PFSK-1 (cell line): ENCODE measurements around the gene SEMA3C.

Source experiments
- POLR2AphosphoS5 ChIP-seq: IDR thresholded peaks from 2 replicates; pipeline ENCODE4 v1.6.1; 2012; ENCODE audit warnings: low read depth, mild to moderate bottlenecking, control low read depth, low read length, moderate library complexity
- TF ChIP-seq, protein P1 (sequence below), 2 experiments: IDR thresholded peaks; 2 replicates each; pipeline versions ENCODE4 v1.6.1 to v1.8.0; 2011 to 2012; ENCODE audit warnings: low read depth in 2 of 2, low read length in 2 of 2, control low read depth in 1 of 2, inconsistent platforms in 1 of 2, mild to moderate bottlenecking in 1 of 2, moderate library complexity in 1 of 2; ENCODE audit not compliant: insufficient read depth in 1 of 2

DNA sequence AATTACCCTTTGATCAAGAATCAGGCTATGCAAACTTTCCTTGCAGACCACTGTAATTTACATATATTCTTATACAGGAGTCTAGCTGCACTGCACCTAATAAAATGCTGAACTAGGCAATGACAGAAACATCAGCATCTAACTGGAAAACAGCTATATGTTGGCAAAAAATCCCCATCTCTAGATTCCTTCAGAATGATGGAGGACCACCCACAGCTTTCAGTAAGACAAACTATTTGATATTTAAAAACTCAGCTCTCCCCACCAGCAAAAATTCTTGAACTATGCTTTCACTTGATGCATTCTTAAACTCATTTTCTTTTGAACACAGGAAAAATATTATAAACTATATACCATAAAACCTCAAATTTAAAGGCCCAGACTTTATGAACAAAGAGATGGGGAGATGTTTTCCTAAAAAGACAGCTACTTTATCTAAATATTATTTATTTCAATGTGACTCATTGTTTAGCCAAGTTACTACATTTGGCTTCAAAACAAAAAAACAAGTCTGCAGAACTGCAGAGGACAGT lies 77.4 kb downstream of the SEMA3C start:
- no peak for TF ChIP-seq POLR2AphosphoS5
- TF ChIP-seq, protein P1, sequence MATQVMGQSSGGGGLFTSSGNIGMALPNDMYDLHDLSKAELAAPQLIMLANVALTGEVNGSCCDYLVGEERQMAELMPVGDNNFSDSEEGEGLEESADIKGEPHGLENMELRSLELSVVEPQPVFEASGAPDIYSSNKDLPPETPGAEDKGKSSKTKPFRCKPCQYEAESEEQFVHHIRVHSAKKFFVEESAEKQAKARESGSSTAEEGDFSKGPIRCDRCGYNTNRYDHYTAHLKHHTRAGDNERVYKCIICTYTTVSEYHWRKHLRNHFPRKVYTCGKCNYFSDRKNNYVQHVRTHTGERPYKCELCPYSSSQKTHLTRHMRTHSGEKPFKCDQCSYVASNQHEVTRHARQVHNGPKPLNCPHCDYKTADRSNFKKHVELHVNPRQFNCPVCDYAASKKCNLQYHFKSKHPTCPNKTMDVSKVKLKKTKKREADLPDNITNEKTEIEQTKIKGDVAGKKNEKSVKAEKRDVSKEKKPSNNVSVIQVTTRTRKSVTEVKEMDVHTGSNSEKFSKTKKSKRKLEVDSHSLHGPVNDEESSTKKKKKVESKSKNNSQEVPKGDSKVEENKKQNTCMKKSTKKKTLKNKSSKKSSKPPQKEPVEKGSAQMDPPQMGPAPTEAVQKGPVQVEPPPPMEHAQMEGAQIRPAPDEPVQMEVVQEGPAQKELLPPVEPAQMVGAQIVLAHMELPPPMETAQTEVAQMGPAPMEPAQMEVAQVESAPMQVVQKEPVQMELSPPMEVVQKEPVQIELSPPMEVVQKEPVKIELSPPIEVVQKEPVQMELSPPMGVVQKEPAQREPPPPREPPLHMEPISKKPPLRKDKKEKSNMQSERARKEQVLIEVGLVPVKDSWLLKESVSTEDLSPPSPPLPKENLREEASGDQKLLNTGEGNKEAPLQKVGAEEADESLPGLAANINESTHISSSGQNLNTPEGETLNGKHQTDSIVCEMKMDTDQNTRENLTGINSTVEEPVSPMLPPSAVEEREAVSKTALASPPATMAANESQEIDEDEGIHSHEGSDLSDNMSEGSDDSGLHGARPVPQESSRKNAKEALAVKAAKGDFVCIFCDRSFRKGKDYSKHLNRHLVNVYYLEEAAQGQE (IDR thresholded peaks at IDR 0.05; ENCODE audit: insufficient read depth in 1 of 2, low read depth in 2 of 2, low read length in 2 of 2), result no peak
